GM21576 (cell line): ENCODE measurements around the gene BRD2.

Experiments used
- ATAC-seq: cut with Tn5 transposase; IDR thresholded peaks from one replicate; pipeline ENCODE4 v1.9.1; 2021; ENCODE audit warnings: mild to moderate bottlenecking, moderate library complexity; ENCODE audit not compliant: unreplicated experiment

The BRD2 gene

GRCh38 chr6:32971242-32971580 is 2.8 kb downstream of the BRD2 start:
- ATAC-seq: no peak

- ATAC-seq: peak; percentile 37
Measured at GRCh38 chr6:32971581-32972352, 3.4 kb downstream of the BRD2 start.

GRCh38 chr6:32972353-32973143 is 4.2 kb downstream of the BRD2 start:
- no peak for ATAC-seq

GRCh38 chr6:32973144-32974015 is 5.0 kb downstream of the BRD2 start:
- no peak for ATAC-seq

GRCh38 chr6:32974016-32974333 is 5.6 kb downstream of the BRD2 start:
- ATAC-seq: no peak

GRCh38 chr6:32974541-32975308 is 6.3 kb downstream of the BRD2 start:
- no peak for ATAC-seq

- no peak for ATAC-seq
Measured at GRCh38 chr6:32975886-32976285, 7.5 kb downstream of the BRD2 start.

- ATAC-seq: no peak
Measured at GRCh38 chr6:32976334-32977069, 8.1 kb downstream of the BRD2 start.

GRCh38 chr6:32977272-32977952 is 9.0 kb downstream of the BRD2 start:
- no peak for ATAC-seq

- no peak for ATAC-seq
Measured at GRCh38 chr6:32977953-32978324, 9.5 kb downstream of the BRD2 start.

GRCh38 chr6:32979720-32980487 is 11.5 kb downstream of the BRD2 start:
- no peak for ATAC-seq

- ATAC-seq: no peak
Measured at GRCh38 chr6:32980488-32981038, 12.2 kb downstream of the BRD2 start.

GRCh38 chr6:32982084-32982701 is 13.8 kb downstream of the BRD2 start:
- no peak for ATAC-seq

- ATAC-seq: no peak
Measured at GRCh38 chr6:32982702-32983492, 14.5 kb downstream of the BRD2 start.

GRCh38 chr6:32983493-32983848 is 15.1 kb downstream of the BRD2 start:
- ATAC-seq: no peak

- ATAC-seq: no peak
Measured at GRCh38 chr6:32983964-32984621, 15.7 kb downstream of the BRD2 start.
